Duodenal mucosa (tissue), 2 donors: ENCODE measurements around the gene UBE2O.

Experiments used
- H3K27ac ChIP-seq: one replicate; pipeline ENCODE4 v1.7.0; 2013; ENCODE audit warnings: low read depth, low read length
- H3K27me3 ChIP-seq, 2 donors: one replicate each; pipeline ENCODE4 v1.7.0; 2013; ENCODE audit warnings: low read length in 2 of 2, control low read depth in 1 of 2; ENCODE audit not compliant: insufficient read depth in 2 of 2, control insufficient read depth in 1 of 2
- H3K36me3 ChIP-seq, 2 donors: one replicate each; pipeline ENCODE4 v1.7.0; 2013; ENCODE audit warnings: low read length in 2 of 2, control low read depth in 1 of 2; ENCODE audit not compliant: insufficient read depth in 2 of 2, control insufficient read depth in 1 of 2
- H3K4me1 ChIP-seq, 2 donors: one replicate each; pipeline ENCODE4 v1.7.0; 2013; ENCODE audit warnings: low read length in 2 of 2, control low read depth in 1 of 2; ENCODE audit not compliant: insufficient read depth in 2 of 2, control insufficient read depth in 1 of 2
- H3K4me3 ChIP-seq, 2 donors: one replicate each; pipeline ENCODE4 v1.7.0; 2013; ENCODE audit warnings: low read length in 2 of 2, low read depth in 1 of 2
- H3K9ac ChIP-seq, 2 donors: one replicate each; pipeline ENCODE4 v1.7.0; 2013; ENCODE audit warnings: low read length in 2 of 2, low read depth in 1 of 2
- H3K9me3 ChIP-seq, 2 donors: one replicate each; pipeline ENCODE4 v1.7.0; 2013; ENCODE audit warnings: low read length in 2 of 2, control low read depth in 1 of 2; ENCODE audit not compliant: control insufficient read depth in 1 of 2

Gene UBE2O

DNA sequence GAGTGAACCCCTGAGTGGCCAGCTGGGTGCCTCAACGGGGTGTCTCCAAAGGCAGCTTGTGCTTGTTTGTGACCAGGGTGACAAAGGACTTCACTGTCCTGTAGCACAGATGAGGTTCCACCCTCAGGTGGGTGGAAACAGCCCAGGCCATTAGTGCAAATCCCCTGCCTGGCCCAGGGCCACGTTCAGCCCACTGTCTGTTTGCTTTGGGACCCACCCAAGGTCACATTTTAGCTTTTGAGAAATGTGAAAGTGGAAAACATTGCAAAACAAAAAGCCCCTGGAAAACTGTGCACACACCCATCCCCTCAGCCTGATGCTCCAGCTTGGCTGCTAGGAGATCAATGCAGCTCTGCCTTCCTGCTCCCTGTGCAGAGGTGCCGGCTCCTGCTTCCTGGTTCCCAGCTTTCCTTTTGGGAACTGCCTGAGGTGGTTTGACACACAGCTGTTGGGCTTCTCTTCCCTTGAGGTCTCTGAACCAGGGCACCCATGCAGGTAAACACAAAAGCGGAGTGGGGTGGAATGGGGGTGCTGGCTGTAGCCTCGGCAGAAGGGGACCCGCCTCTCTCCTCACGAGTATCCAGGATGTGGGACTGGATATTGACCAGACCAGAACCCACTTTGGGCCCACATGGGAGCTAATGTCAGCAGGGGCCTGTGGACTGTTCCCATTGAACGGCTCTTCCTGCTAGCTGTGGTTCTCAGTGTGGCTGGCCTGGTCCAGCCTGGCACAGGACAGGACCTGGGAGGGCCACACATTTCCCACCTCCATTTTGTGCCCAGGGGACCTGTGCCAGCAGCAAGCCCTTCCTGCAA is 76.4 kb downstream of the UBE2O start:
- Histone ChIP-seq H3K9ac (no peak overlapping the region), H3K36me3 (no peaks in the 10 kb centered on the region), H3K4me3 (no peak overlapping the region), H3K27me3 (no peaks in the 10 kb centered on the region), H3K9me3 (no peaks in the 10 kb centered on the region), H3K27ac (no peak overlapping the region), H3K4me1 (peaks cover 0 to 3% of the 10 kb centered on the region in 2 donors)

DNA sequence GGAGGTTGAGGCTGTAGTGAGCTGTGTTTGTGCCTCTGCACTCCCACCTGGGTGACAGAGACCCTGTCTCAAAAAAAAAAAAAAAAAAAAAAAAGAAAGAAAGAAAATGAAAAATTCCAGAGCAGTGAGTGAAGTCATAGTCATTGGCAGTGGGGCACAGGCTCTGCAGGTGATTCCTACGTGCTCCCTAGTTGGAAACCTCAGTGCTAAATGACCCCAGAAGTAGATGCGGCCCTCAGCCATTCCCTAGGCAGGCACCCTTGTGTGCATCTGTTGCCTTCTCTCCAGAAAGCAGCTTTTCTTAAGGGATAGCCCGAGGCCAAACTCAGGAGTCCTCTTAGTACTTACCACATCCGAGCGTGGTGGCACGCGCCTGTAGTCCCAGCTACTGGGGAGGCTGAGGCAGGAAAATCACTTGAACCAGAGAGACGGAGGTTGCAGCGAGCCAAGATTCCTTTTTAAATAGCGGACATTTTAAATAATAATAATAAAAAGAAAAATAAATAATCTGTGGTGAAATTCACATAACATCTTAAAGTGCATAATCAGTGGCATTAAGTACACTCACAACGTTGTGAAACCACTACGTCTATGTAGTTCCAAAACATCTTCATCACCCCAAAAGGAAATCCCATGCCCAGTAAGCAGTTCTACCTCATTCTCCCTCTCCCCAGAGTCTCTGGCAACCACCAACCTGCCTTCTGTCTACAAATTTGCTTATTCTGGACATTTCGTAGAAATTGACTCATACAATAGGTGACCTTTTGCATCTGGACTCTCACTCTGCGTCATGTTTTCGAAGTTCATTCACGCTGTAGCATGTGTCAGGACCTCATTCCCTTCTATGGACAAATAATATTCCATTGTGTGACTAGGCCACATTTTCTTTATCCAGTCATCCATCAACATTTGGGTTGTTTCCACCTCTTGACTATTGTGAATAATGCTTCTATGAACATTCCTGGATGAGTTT is 81.0 kb downstream of the UBE2O start:
- Histone ChIP-seq H3K4me3 (no peak overlapping the region), H3K27me3 (no peaks in the 10 kb centered on the region), H3K9ac (no peak overlapping the region), H3K27ac (no peak overlapping the region), H3K36me3 (no peaks in the 10 kb centered on the region), H3K4me1 (peaks cover 0 to 6% of the 10 kb centered on the region in 2 donors), H3K9me3 (no peaks in the 10 kb centered on the region)

DNA sequence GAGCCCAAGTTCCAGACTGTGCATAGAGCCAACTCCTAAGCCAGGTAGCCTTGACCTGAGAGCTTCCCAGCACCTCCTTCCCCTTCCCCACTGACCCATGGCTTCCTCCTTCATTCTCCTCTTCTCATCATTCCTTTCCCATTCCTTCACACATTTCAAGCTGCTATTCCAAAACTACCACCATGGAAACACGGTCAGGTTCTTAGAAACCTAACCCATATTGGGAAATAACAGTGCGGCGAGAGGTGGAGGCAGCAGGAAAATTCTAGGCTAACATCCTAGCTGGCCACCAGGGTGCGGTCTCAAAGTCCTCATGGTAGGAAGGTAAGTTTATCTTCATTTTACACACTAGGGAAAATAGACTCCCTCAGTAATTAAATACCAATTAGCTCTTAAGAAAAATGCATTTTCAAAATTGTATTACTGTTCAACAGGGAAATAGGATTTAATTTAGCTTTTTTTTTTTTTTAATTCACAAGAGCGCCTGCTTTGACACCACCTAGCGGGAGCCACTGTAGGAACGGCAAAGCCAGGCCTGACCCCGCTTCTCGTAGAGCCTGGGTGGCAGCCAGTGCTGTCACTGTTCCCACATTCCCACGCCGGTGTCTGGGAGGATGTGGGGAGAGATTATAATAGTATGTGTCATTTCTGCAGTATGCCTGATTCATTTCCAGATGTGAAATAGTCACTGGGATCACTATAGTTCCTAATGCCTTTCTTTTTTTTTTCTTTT is 82.5 kb downstream of the UBE2O start:
- no peak overlapping the region for H3K27ac ChIP-seq
- no peak overlapping the region for H3K9ac ChIP-seq
- no peaks in the 10 kb centered on the region for H3K36me3 ChIP-seq
- no peaks in the 10 kb centered on the region for H3K27me3 ChIP-seq
- H3K4me3 ChIP-seq, result no peak overlapping the region
- no peaks in the 10 kb centered on the region for H3K9me3 ChIP-seq
- H3K4me1 ChIP-seq, result peaks cover 0 to 3% of the 10 kb centered on the region in 2 donors

DNA sequence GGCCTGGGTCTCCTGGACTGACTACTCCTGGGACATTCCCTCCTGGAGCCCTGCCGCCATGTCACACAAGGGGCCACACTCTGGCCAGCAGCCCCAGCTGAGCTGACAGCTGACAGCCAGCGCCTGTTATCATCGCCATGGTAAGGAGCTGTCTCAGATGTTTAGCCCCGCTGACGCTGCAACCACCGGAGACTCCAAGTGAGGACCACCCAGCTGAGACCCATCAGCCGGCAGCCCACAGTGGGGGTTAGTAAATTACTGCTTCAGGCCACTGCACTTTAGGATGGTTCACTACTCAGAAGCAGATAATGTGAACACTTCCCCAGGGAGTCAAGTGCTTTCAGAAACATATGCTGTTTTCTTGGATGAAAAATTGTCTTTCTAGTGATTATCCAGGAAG is 83.1 kb downstream of the UBE2O start:
- H3K4me1 ChIP-seq, result peaks cover 0 to 3% of the 10 kb centered on the region in 2 donors
- no peaks in the 10 kb centered on the region for H3K9me3 ChIP-seq
- no peak overlapping the region for H3K4me3 ChIP-seq
- H3K36me3 ChIP-seq, result no peaks in the 10 kb centered on the region
- H3K27me3 ChIP-seq, result no peaks in the 10 kb centered on the region
- H3K27ac ChIP-seq, result no peak overlapping the region
- H3K9ac ChIP-seq, result no peak overlapping the region

DNA sequence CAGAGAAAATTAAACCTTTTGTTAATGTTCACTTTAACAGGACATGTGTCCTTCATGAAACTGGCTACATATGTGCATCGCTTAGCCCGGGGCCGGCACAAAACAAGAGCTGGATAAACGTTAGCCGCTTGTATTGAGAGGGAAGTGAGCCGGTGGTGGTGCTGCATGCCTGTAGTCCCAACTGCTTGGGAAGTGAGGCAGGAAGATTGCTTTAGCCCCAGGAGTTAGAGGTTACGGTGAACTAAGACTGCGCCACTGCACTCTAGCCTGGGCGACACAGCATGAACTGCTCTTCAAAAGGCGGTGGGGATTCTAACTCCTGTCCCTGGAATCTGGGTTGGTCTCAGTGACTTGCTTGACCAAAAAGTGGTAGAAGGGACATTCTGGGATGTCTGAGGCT is 83.6 kb downstream of the UBE2O start:
- no peaks in the 10 kb centered on the region for H3K27me3 ChIP-seq
- no peaks in the 10 kb centered on the region for H3K9me3 ChIP-seq
- no peak overlapping the region for H3K9ac ChIP-seq
- no peak overlapping the region for H3K27ac ChIP-seq
- no peak overlapping the region for H3K4me3 ChIP-seq
- peaks cover 0 to 3% of the 10 kb centered on the region in 2 donors for H3K4me1 ChIP-seq
- H3K36me3 ChIP-seq, result no peaks in the 10 kb centered on the region

DNA sequence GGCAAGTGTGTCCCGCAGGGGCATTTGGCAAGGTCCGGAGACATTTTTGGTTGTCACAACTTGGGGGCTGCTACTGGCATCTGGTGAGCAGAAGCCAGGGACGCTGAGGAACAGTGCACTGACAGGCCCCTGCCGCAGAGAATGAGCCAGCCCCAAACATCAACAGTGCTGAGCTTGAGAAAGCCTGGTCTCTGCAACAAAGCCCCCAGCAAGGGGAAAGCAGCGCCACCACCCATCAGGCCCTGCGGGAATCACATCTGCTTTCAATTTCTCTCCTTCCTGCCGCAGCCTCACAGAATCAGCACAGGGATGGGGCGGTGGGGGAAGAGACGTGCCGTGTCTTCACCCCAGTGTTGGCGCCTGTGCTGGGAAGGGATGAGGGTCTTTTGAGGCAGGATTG is 84.4 kb downstream of the UBE2O start:
- H3K9ac ChIP-seq, result no peak overlapping the region
- H3K4me3 ChIP-seq, result peak overlapping the region in 1 of 2 donors; percentile 10
- no peaks in the 10 kb centered on the region for H3K36me3 ChIP-seq
- no peaks in the 10 kb centered on the region for H3K27me3 ChIP-seq
- H3K4me1 ChIP-seq, result peaks cover 0 to 3% of the 10 kb centered on the region in 2 donors
- no peak overlapping the region for H3K27ac ChIP-seq
- H3K9me3 ChIP-seq, result no peaks in the 10 kb centered on the region

DNA sequence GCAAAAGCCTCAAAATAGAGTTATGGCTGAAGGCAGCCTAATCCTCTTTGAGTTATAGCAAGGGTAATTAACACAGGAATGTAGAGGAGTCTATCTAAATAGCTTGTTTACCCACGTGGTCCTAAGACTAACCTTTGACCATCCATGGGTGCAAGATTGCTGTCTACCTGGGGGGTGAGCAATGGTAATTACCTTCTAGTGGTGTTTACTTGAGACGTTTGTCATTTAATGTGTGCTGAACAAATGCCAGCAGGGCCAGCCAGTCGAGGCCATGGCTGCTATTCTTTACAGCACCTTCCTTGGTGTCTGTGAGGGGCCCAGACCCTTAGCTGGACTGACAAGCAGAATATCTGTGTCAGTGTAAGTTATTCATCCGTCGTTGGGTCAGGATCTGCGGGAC is 85.3 kb downstream of the UBE2O start:
- no peaks in the 10 kb centered on the region for H3K36me3 ChIP-seq
- H3K4me3 ChIP-seq, result no peak overlapping the region
- H3K27me3 ChIP-seq, result no peaks in the 10 kb centered on the region
- H3K4me1 ChIP-seq, result peaks cover 0 to 3% of the 10 kb centered on the region in 2 donors
- H3K27ac ChIP-seq, result no peak overlapping the region
- H3K9me3 ChIP-seq, result no peaks in the 10 kb centered on the region
- no peak overlapping the region for H3K9ac ChIP-seq

DNA sequence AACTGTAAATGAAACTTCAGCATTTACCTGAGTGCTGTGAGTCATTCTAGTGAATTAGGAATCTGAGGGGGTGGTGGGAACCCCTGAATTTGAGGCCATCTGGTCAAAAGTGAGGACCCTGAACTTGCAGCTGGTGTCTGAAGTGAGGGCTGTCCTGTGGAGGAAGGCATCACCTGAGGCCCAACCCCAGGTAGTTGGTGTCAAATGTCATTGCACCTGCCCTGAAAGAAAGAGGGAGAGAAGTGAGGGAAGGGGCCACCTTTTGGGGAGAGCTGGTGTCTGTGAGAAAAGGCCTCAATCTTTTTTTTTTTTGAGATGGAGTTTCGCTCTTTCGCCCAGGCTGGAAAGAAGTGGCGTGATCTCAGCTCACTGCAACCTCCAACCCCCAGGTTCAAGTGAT is 86.7 kb downstream of the UBE2O start:
- Histone ChIP-seq H3K27ac (no peak overlapping the region), H3K4me1 (peaks cover 0 to 3% of the 10 kb centered on the region in 2 donors), H3K4me3 (no peak overlapping the region), H3K27me3 (no peaks in the 10 kb centered on the region), H3K9me3 (no peaks in the 10 kb centered on the region), H3K9ac (no peak overlapping the region), H3K36me3 (no peaks in the 10 kb centered on the region)

DNA sequence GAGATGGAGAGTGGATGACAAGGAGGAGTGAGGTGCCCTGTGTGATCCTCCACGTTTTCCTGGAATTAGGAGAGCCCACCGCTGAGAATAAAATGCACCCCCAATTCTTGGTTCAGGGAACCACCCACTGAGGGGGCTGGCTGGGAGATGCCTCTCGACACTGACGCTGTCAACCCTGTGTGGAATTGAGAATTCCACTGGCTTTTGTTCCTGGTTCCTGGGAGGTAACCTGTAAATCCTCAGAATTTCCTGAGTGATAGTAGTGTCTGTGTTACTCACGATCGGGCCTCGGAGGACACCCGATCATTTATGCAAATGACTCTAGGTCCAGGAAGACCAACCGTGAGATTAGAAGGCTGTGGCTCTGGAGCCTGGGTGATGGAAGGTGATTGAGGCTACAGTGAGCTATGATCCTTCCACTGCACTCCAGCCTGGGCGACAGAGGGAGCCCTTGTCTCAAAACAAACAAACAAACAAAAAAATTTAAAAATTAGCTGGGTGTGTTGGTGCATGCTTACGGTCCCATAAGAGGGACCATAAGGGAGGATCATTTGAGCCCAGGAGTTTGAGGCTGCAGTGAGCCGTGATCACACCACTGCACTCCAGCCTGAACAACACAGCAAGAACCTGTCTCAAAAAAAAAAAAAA is 87.6 kb downstream of the UBE2O start:
- Histone ChIP-seq H3K4me1 (peaks cover 0 to 3% of the 10 kb centered on the region in 2 donors), H3K27me3 (no peaks in the 10 kb centered on the region), H3K4me3 (no peak overlapping the region), H3K36me3 (no peaks in the 10 kb centered on the region), H3K9ac (no peak overlapping the region), H3K27ac (no peak overlapping the region), H3K9me3 (no peaks in the 10 kb centered on the region)
